K562 (cell line): ENCODE results near the gene CRYBB1. TPM values are rescaled to one million over a fixed set of nuclear protein-coding genes. Genes with fewer than 3 reads are reported as not detected.

Experiments used
- ATF7 ChIP-seq: fragments of 450-650 bp; IDR thresholded peaks from 2 replicates; pipeline ENCODE4 v1.7.1; 2014; ENCODE audit warnings: mild to moderate bottlenecking, moderate library complexity
- CBFA2T2 ChIP-seq: fragments of 450-650 bp; conservative IDR thresholded peaks from 2 replicates; pipeline ENCODE4 v1.6.1; 2017; ENCODE audit warnings: mild to moderate bottlenecking
- CHD4 ChIP-seq: fragments of 200-600 bp; sonication (generic); IDR thresholded peaks from 3 replicates; pipeline ENCODE4 v1.6.1; 2012; ENCODE audit warnings: low read depth, mild to moderate bottlenecking, mixed read lengths, low read length, inconsistent platforms; ENCODE audit not compliant: insufficient read depth, insufficient replicate concordance, poor library complexity, severe bottlenecking
- COPS2 ChIP-seq: fragments of 450-650 bp; conservative IDR thresholded peaks from 2 replicates; pipeline ENCODE4 v1.6.1; 2016; ENCODE audit warnings: mild to moderate bottlenecking, moderate library complexity
- EGR1 ChIP-seq: fragments of 450-650 bp; conservative IDR thresholded peaks from 2 replicates; pipeline ENCODE4 v1.6.1; 2017; ENCODE audit warnings: mild to moderate bottlenecking
- GATA2 ChIP-seq: sonication (generic); formaldehyde crosslinking; IDR thresholded peaks from 2 replicates; pipeline ENCODE4 v1.4.0; 2020; ENCODE audit warnings: mild to moderate bottlenecking, missing genetic modification reagents
- GATAD2B ChIP-seq: fragments of 450-650 bp; IDR thresholded peaks from 2 replicates; pipeline ENCODE4 v1.6.1; 2017; ENCODE audit warnings: mild to moderate bottlenecking, borderline replicate concordance
- HDAC2 ChIP-seq: fragments of 450-650 bp; IDR thresholded peaks from 2 replicates; pipeline ENCODE4 v1.6.1; 2016; ENCODE audit warnings: mild to moderate bottlenecking
- HNRNPLL ChIP-seq: fragments of 200-400 bp; formaldehyde crosslinking; IDR thresholded peaks from 2 replicates; pipeline ENCODE4 v1.6.1; 2017; ENCODE audit warnings: low read length, low read depth, mild to moderate bottlenecking; ENCODE audit not compliant: poor library complexity, severe bottlenecking
- KLF16 ChIP-seq: IDR thresholded peaks from 2 replicates; pipeline ENCODE4 v1.6.1; 2016; ENCODE audit warnings: antibody characterized with exemption
- MIER1 ChIP-seq: fragments of 450-650 bp; IDR thresholded peaks from 2 replicates; pipeline ENCODE4 v1.6.1; 2016; ENCODE audit warnings: antibody characterized with exemption, mild to moderate bottlenecking, low read depth
- NCOA6 ChIP-seq: fragments of 450-650 bp; IDR thresholded peaks from 2 replicates; pipeline ENCODE4 v1.6.1; 2017; ENCODE audit warnings: mild to moderate bottlenecking
- NR3C1 ChIP-seq: sonication (generic); formaldehyde crosslinking; IDR thresholded peaks from 2 replicates; pipeline ENCODE4 v1.8.1; 2022; ENCODE audit warnings: missing genetic modification reagents
- PKNOX1 ChIP-seq: fragments of 450-650 bp; IDR thresholded peaks from 2 replicates; pipeline ENCODE4 v1.6.1; 2016
- PRPF4 ChIP-seq: fragments of 200-400 bp; formaldehyde crosslinking; IDR thresholded peaks from one replicate; pipeline ENCODE4 v1.6.1; 2017; ENCODE audit warnings: low read length, low read depth, mild to moderate bottlenecking; ENCODE audit not compliant: insufficient read depth, poor library complexity, severe bottlenecking
- RBM14 ChIP-seq: fragments of 200-400 bp; formaldehyde crosslinking; IDR thresholded peaks from 2 replicates; pipeline ENCODE4 v1.6.1; 2018; ENCODE audit warnings: low read depth, mild to moderate bottlenecking, low read length, moderate library complexity, borderline replicate concordance; ENCODE audit not compliant: insufficient read depth
- SNRNP70 ChIP-seq: fragments of 200-400 bp; formaldehyde crosslinking; optimal IDR thresholded peaks from 2 replicates; pipeline ENCODE3; 2017; ENCODE audit warnings: low read depth, low read length
- TARDBP ChIP-seq: fragments of 450-650 bp; IDR thresholded peaks from 2 replicates; pipeline ENCODE4 v1.6.1; 2016
- TCF3 ChIP-seq: sonication (generic); formaldehyde crosslinking; IDR thresholded peaks from 2 replicates; pipeline ENCODE4 v1.4.0; 2020; ENCODE audit warnings: mild to moderate bottlenecking, missing genetic modification reagents
- TRIM28 ChIP-seq: fragments of 450-650 bp; IDR thresholded peaks from 2 replicates; pipeline ENCODE4 v1.6.1; 2017
- XRCC4 ChIP-seq: IDR thresholded peaks from one replicate; pipeline ENCODE4 v1.6.1; 2011; ENCODE audit not compliant: insufficient read depth, insufficient read length; ENCODE audit errors: extremely low read depth
- ZFX ChIP-seq: sonication (generic); formaldehyde crosslinking; IDR thresholded peaks from 2 replicates; pipeline ENCODE4 v1.8.0; 2022; ENCODE audit warnings: mild to moderate bottlenecking, missing genetic modification reagents, moderate library complexity
- ZNF280B ChIP-seq: fragments of 250-450 bp; sonication (Bioruptor Pico); IDR thresholded peaks from 2 replicates; pipeline ENCODE4 v1.5.1; 2021; ENCODE audit warnings: mild to moderate bottlenecking
- polyA plus RNA-seq, 8 experiments: library from polyadenylated mRNA; depleted of rRNA in 4 of 8; stranded (reverse) in 5 of 8; unstranded in 3 of 8; fragments of >200 nt; fragmentation: Nextera tagmentation in 2 of 8; fragmentation: Illumina TruSeq in 1 of 8; extraction: Ambion mirVana in 2 of 8; extraction: Trizol in 1 of 8; gene quantifications; 2 replicates each; pipeline versions ENCODE4 v1.2.1 to v1.2.3, GENCODE V29; 2011 to 2014; ENCODE audit warnings: inconsistent platforms in 1 of 8, missing spikeins in 1 of 8
- total RNA-seq, 7 experiments: library from RNA; depleted of rRNA in 6 of 7; stranded (reverse); fragments of >200 nt in 6 of 7; fragmentation: Illumina TruSeq in 2 of 7; extraction: Trizol in 2 of 7; gene quantifications; 2 replicates each; pipeline versions ENCODE4 v1.2.1 to v1.2.3, GENCODE V29; 2011 to 2021; ENCODE audit warnings: low replicate concordance in 1 of 7
- TF ChIP-seq, protein P1 (sequence below), 2 experiments: fragments of 150-350 bp in 1 of 2; IDR thresholded peaks; 2 replicates each; pipeline ENCODE4 v1.6.1; 2012 to 2016; ENCODE audit warnings: low read depth in 2 of 2, low read length in 2 of 2, mild to moderate bottlenecking in 1 of 2, moderate library complexity in 1 of 2

CRYBB1 gene
- total and polyA plus RNA-seq, 9 of the 15 experiments (the other 6 are each of a cell fraction or from before 2014, with no cell fraction given) = 0.16 to 0.45 (median 0.33) TPM; not detected in 2

GRCh38 chr22:26632422-26633155 lies 14.8 kb upstream of the CRYBB1 start (continued):
- TF ChIP-seq PKNOX1 (no peak), HDAC2 (peak; percentile 86), ATF7 (peak; percentile 50), MIER1 (no peak), SNRNP70 (no peak), RBM14 (no peak), NR3C1 (no peak), NCOA6 (no peak), TCF3 (CRISPR knock-in tag) (peak; percentile 95), PRPF4 (no peak), TARDBP (0 out of 2 replicates have a peak, but pooled peaks have one; percentile 38), XRCC4 (no peak), KLF16 (peak; percentile 92), GATA2 (peak; percentile 93), CBFA2T2 (peak; percentile 89), ZNF280B (CRISPR knock-in tag) (no peak), GATAD2B (0 out of 2 replicates have a peak, but pooled peaks have one; percentile 50), COPS2 (no peak), TRIM28 (no peak), EGR1 (peak; percentile 71), CHD4 (no peak), HNRNPLL (no peak), ZFX (no peak)
- TF ChIP-seq, protein P1, sequence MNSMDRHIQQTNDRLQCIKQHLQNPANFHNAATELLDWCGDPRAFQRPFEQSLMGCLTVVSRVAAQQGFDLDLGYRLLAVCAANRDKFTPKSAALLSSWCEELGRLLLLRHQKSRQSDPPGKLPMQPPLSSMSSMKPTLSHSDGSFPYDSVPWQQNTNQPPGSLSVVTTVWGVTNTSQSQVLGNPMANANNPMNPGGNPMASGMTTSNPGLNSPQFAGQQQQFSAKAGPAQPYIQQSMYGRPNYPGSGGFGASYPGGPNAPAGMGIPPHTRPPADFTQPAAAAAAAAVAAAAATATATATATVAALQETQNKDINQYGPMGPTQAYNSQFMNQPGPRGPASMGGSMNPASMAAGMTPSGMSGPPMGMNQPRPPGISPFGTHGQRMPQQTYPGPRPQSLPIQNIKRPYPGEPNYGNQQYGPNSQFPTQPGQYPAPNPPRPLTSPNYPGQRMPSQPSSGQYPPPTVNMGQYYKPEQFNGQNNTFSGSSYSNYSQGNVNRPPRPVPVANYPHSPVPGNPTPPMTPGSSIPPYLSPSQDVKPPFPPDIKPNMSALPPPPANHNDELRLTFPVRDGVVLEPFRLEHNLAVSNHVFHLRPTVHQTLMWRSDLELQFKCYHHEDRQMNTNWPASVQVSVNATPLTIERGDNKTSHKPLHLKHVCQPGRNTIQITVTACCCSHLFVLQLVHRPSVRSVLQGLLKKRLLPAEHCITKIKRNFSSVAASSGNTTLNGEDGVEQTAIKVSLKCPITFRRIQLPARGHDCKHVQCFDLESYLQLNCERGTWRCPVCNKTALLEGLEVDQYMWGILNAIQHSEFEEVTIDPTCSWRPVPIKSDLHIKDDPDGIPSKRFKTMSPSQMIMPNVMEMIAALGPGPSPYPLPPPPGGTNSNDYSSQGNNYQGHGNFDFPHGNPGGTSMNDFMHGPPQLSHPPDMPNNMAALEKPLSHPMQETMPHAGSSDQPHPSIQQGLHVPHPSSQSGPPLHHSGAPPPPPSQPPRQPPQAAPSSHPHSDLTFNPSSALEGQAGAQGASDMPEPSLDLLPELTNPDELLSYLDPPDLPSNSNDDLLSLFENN (IDR thresholded peaks at IDR 0.05; ENCODE audit: low read depth in 2 of 2, low read length in 2 of 2) = peak in 1 of 2 experiments; percentile 88; a peak in 2 of 4 replicates
